Stimulated activated naive B cell treated with anti-CD40 and anti-IgM and Interleukin-4, amounts not matched to agents 10 μg/mL and 1 μg/mL and 100 μg/mL, for 72 hours (primary cell): ENCODE measurements around the gene PIK3AP1.
A peak's percentile ranks its signal among the peaks of the same experiment; 100 is the strongest.

Source experiments
- ATAC-seq, 2 donors: fragments of 150-1000 bp; cut with Tn5 transposase; replicated peaks; 2 replicates each; pipeline ENCODE4 v1.10.0; 2021; ENCODE audit warnings: moderate library complexity in 1 of 2
- DNase-seq: peaks from one replicate; pipeline ENCODE4 v3.0.0; 2021
- H3K27ac Mint-ChIP-seq: one replicate; pipeline ENCODE4 v1.8.0; 2022; ENCODE audit warnings: mild to moderate bottlenecking, mixed read lengths
- H3K27me3 Mint-ChIP-seq, 2 donors: one replicate each; pipeline ENCODE4 v1.8.0; 2022; ENCODE audit warnings: mixed read lengths in 2 of 2
- H3K36me3 Mint-ChIP-seq, 2 donors: one replicate each; pipeline ENCODE4 v1.8.0; 2022; ENCODE audit warnings: mixed read lengths in 2 of 2, mild to moderate bottlenecking in 1 of 2
- H3K4me1 Mint-ChIP-seq, 2 donors: one replicate each; pipeline ENCODE4 v1.8.0; 2022; ENCODE audit warnings: mixed read lengths in 2 of 2, mild to moderate bottlenecking in 1 of 2
- H3K4me3 Mint-ChIP-seq, 2 donors: one replicate each; pipeline ENCODE4 v1.8.0; 2022; ENCODE audit warnings: mild to moderate bottlenecking in 2 of 2, mixed read lengths in 2 of 2, moderate library complexity in 1 of 2
- H3K9me3 Mint-ChIP-seq, 2 donors: one replicate each; pipeline ENCODE4 v1.8.0; 2022; ENCODE audit warnings: mixed read lengths in 2 of 2, mild to moderate bottlenecking in 1 of 2

PIK3AP1 gene

GRCh38 chr10:96664563-96664962, 55.8 kb downstream of the PIK3AP1 start:
- Mint-ChIP-seq H3K4me3 (no peak overlapping the region), H3K4me1 (peaks cover 47 to 72% of the 10 kb centered on the region in 2 donors), H3K27me3 (no peaks in the 10 kb centered on the region), H3K27ac (peak overlapping the region; percentile 9), H3K36me3 (peaks cover 20 to 40% of the 10 kb centered on the region in 2 donors), H3K9me3 (no peaks in the 10 kb centered on the region)
- DNase-seq (no peak), ATAC-seq (peak; percentile 76 to 81)

- H3K27ac Mint-ChIP-seq = no peak overlapping the region
- DNase-seq = no peak
Observed at GRCh38 chr10:96663797-96664196, 56.5 kb downstream of the PIK3AP1 start.

GRCh38 chr10:96661632-96662031, 58.7 kb downstream of the PIK3AP1 start:
- H3K27ac Mint-ChIP-seq = peak overlapping the region; percentile 56
- DNase-seq = no peak
- no peak for ATAC-seq
- H3K9me3 Mint-ChIP-seq = no peaks in the 10 kb centered on the region
- peaks cover 18 to 45% of the 10 kb centered on the region in 2 donors for H3K36me3 Mint-ChIP-seq
- H3K4me1 Mint-ChIP-seq = peaks cover 55 to 77% of the 10 kb centered on the region in 2 donors
- no peaks in the 10 kb centered on the region for H3K27me3 Mint-ChIP-seq
- peak overlapping the region in 1 of 2 donors; percentile 8 for H3K4me3 Mint-ChIP-seq

More at GRCh38 chr10:96663797-96664196, 56.5 kb downstream of the PIK3AP1 start:
- Mint-ChIP-seq H3K9me3 (no peaks in the 10 kb centered on the region), H3K27me3 (no peaks in the 10 kb centered on the region), H3K4me1 (peaks cover 44 to 71% of the 10 kb centered on the region in 2 donors), H3K36me3 (peaks cover 16 to 37% of the 10 kb centered on the region in 2 donors), H3K4me3 (peak overlapping the region in 1 of 2 donors; percentile 13)
- no peak for ATAC-seq

GRCh38 chr10:96660297-96660696, 60.0 kb downstream of the PIK3AP1 start:
- Mint-ChIP-seq H3K36me3 (peaks cover 26 to 54% of the 10 kb centered on the region in 2 donors), H3K27me3 (no peaks in the 10 kb centered on the region)

GRCh38 chr10:96658844-96659243, 61.5 kb downstream of the PIK3AP1 start:
- ATAC-seq (no peak), DNase-seq (no peak)
- no peaks in the 10 kb centered on the region for H3K27me3 Mint-ChIP-seq
- H3K9me3 Mint-ChIP-seq = peaks cover 6 to 8% of the 10 kb centered on the region in 2 donors
- peak overlapping the region; percentile 74 for H3K27ac Mint-ChIP-seq
- H3K4me1 Mint-ChIP-seq = peaks cover 58 to 73% of the 10 kb centered on the region in 2 donors
- H3K4me3 Mint-ChIP-seq = peak overlapping the region; percentile 18 to 22
- H3K36me3 Mint-ChIP-seq = peaks cover 34 to 65% of the 10 kb centered on the region in 2 donors

More at GRCh38 chr10:96660297-96660696, 60.0 kb downstream of the PIK3AP1 start:
- peaks cover 60 to 77% of the 10 kb centered on the region in 2 donors for H3K4me1 Mint-ChIP-seq
- H3K9me3 Mint-ChIP-seq = peaks cover 5 to 6% of the 10 kb centered on the region in 2 donors
- no peak for DNase-seq
- no peak for ATAC-seq
- no peak overlapping the region for H3K27ac Mint-ChIP-seq
- no peak overlapping the region for H3K4me3 Mint-ChIP-seq

- peaks cover 43 to 73% of the 10 kb centered on the region in 2 donors for H3K36me3 Mint-ChIP-seq
- no peak for ATAC-seq
- H3K4me1 Mint-ChIP-seq = peaks cover 56 to 85% of the 10 kb centered on the region in 2 donors
- H3K27ac Mint-ChIP-seq = peak overlapping the region; percentile 74
- peak overlapping the region; percentile 26 to 55 for H3K4me3 Mint-ChIP-seq
- H3K27me3 Mint-ChIP-seq = no peaks in the 10 kb centered on the region
- peaks cover 6 to 8% of the 10 kb centered on the region in 2 donors for H3K9me3 Mint-ChIP-seq
- DNase-seq = no peak
Observed at GRCh38 chr10:96657385-96657784, 62.9 kb downstream of the PIK3AP1 start.

- H3K4me3 Mint-ChIP-seq = peak overlapping the region in 1 of 2 donors; percentile 26
- DNase-seq = no peak
- no peaks in the 10 kb centered on the region for H3K27me3 Mint-ChIP-seq
- ATAC-seq = peak; percentile 11 to 31
- H3K27ac Mint-ChIP-seq = peak overlapping the region; percentile 11
- peaks cover 47 to 79% of the 10 kb centered on the region in 2 donors for H3K36me3 Mint-ChIP-seq
- peaks cover 8% of the 10 kb centered on the region in 2 donors for H3K9me3 Mint-ChIP-seq
- H3K4me1 Mint-ChIP-seq = peaks cover 61 to 90% of the 10 kb centered on the region in 2 donors
Observed at GRCh38 chr10:96656839-96657238, 63.5 kb downstream of the PIK3AP1 start.

GRCh38 chr10:96656198-96656577, 64.1 kb downstream of the PIK3AP1 start:
- Mint-ChIP-seq H3K4me1 (peaks cover 63 to 90% of the 10 kb centered on the region in 2 donors), H3K9me3 (peaks cover 8% of the 10 kb centered on the region in 2 donors), H3K4me3 (no peak overlapping the region), H3K27ac (peak overlapping the region; percentile 11), H3K36me3 (peaks cover 47 to 79% of the 10 kb centered on the region in 2 donors), H3K27me3 (no peaks in the 10 kb centered on the region)
- ATAC-seq = no peak
- DNase-seq = no peak

- Mint-ChIP-seq H3K9me3 (peaks cover 8% of the 10 kb centered on the region in 2 donors), H3K27me3 (no peaks in the 10 kb centered on the region), H3K27ac (no peak overlapping the region), H3K4me1 (peaks cover 64 to 90% of the 10 kb centered on the region in 2 donors), H3K4me3 (no peak overlapping the region), H3K36me3 (peaks cover 50 to 81% of the 10 kb centered on the region in 2 donors)
- no peak for ATAC-seq
- no peak for DNase-seq
Observed at GRCh38 chr10:96655461-96656197, 64.7 kb downstream of the PIK3AP1 start.

GRCh38 chr10:96651998-96652431, 68.3 kb downstream of the PIK3AP1 start:
- DNase-seq (peak; percentile 77), ATAC-seq (peak; percentile 91 to 94)
- peaks cover 67 to 94% of the 10 kb centered on the region in 2 donors for H3K4me1 Mint-ChIP-seq
- no peaks in the 10 kb centered on the region for H3K27me3 Mint-ChIP-seq
- H3K4me3 Mint-ChIP-seq = peak overlapping the region; percentile 72 to 78
- peak overlapping the region; percentile 98 for H3K27ac Mint-ChIP-seq
- peaks cover 8% of the 10 kb centered on the region in 2 donors for H3K9me3 Mint-ChIP-seq
- H3K36me3 Mint-ChIP-seq = peaks cover 68 to 89% of the 10 kb centered on the region in 2 donors

GRCh38 chr10:96650958-96651357, 69.4 kb downstream of the PIK3AP1 start:
- DNase-seq (no peak), ATAC-seq (no peak)
- H3K4me3 Mint-ChIP-seq = no peak overlapping the region
- peak overlapping the region; percentile 98 for H3K27ac Mint-ChIP-seq
- peaks cover 6 to 8% of the 10 kb centered on the region in 2 donors for H3K9me3 Mint-ChIP-seq
- peaks cover 64 to 94% of the 10 kb centered on the region in 2 donors for H3K4me1 Mint-ChIP-seq
- no peaks in the 10 kb centered on the region for H3K27me3 Mint-ChIP-seq
- H3K36me3 Mint-ChIP-seq = peaks cover 67 to 88% of the 10 kb centered on the region in 2 donors

GRCh38 chr10:96648297-96648696, 72.0 kb downstream of the PIK3AP1 start:
- Mint-ChIP-seq H3K27ac (peak overlapping the region; percentile 76), H3K36me3 (peaks cover 57 to 79% of the 10 kb centered on the region in 2 donors), H3K27me3 (no peaks in the 10 kb centered on the region), H3K4me1 (peaks cover 69 to 92% of the 10 kb centered on the region in 2 donors), H3K9me3 (peaks cover 0 to 2% of the 10 kb centered on the region in 2 donors), H3K4me3 (no peak overlapping the region)
- DNase-seq (no peak), ATAC-seq (peak; percentile 14)

- Mint-ChIP-seq H3K9me3 (peaks cover 0 to 2% of the 10 kb centered on the region in 2 donors), H3K4me1 (peaks cover 66 to 84% of the 10 kb centered on the region in 2 donors), H3K27me3 (no peaks in the 10 kb centered on the region), H3K27ac (peak overlapping the region; percentile 98), H3K36me3 (peaks cover 53 to 76% of the 10 kb centered on the region in 2 donors), H3K4me3 (peak overlapping the region; percentile 76 to 78)
- DNase-seq (no peak), ATAC-seq (peak; percentile 23 to 29)
Observed at GRCh38 chr10:96647466-96647865, 72.8 kb downstream of the PIK3AP1 start.

GRCh38 chr10:96646751-96647166, 73.6 kb downstream of the PIK3AP1 start:
- Mint-ChIP-seq H3K4me1 (peaks cover 61 to 77% of the 10 kb centered on the region in 2 donors), H3K36me3 (peaks cover 51 to 73% of the 10 kb centered on the region in 2 donors), H3K4me3 (peak overlapping the region in 1 of 2 donors; percentile 7), H3K9me3 (no peaks in the 10 kb centered on the region), H3K27ac (peak overlapping the region; percentile 95), H3K27me3 (no peaks in the 10 kb centered on the region)
- DNase-seq (no peak), ATAC-seq (no peak)
